NCI-H2227 (cell line): ENCODE results near the gene CDC27.
"Not testable (repeated sequence)": the region's sequence is repeated elsewhere in the genome, so short reads cannot be mapped to it uniquely, and the experiment has no call there.

Experiments used
- DNase-seq: peaks from one replicate; lab custom pipeline; 2025; ENCODE audit not compliant: unreplicated experiment; lab: John Stamatoyannopoulos, UW

CDC27 gene

GRCh38 chr17:47220531-47220999, 31.5 kb upstream of the CDC27 start:
- no peak for DNase-seq

GRCh38 chr17:47219621-47220475, 30.8 kb upstream of the CDC27 start:
- no peak for DNase-seq

- DNase-seq: no peak
Observed at GRCh38 chr17:47218896-47219430, 29.9 kb upstream of the CDC27 start.

GRCh38 chr17:47217279-47217678, 28.2 kb upstream of the CDC27 start:
- DNase-seq: not testable (repeated sequence)

GRCh38 chr17:47216821-47217220, 27.7 kb upstream of the CDC27 start:
- DNase-seq: not testable (repeated sequence)

- no peak for DNase-seq
Observed at GRCh38 chr17:47214931-47215330, 25.8 kb upstream of the CDC27 start.

GRCh38 chr17:47213540-47213939, 24.4 kb upstream of the CDC27 start:
- no peak for DNase-seq

- no peak for DNase-seq
Observed at GRCh38 chr17:47212458-47212857, 23.4 kb upstream of the CDC27 start.

GRCh38 chr17:47210779-47211178, 21.7 kb upstream of the CDC27 start:
- no peak for DNase-seq

GRCh38 chr17:47210105-47210504, 21.0 kb upstream of the CDC27 start:
- DNase-seq: no peak

GRCh38 chr17:47209499-47209898, 20.4 kb upstream of the CDC27 start:
- no peak for DNase-seq

- DNase-seq: no peak
Observed at GRCh38 chr17:47208744-47209488, 19.8 kb upstream of the CDC27 start, which contains the start of gene MYL4. Gene MYL4 (plus strand): TSS chr17:47209348. CDS start chr17:47209423, 75 bp downstream.

- DNase-seq: no peak
Observed at GRCh38 chr17:47207143-47208067, 18.3 kb upstream of the CDC27 start.

- no peak for DNase-seq
Observed at GRCh38 chr17:47205419-47205963, 16.4 kb upstream of the CDC27 start.

- no peak for DNase-seq
Observed at GRCh38 chr17:47204722-47205418, 15.8 kb upstream of the CDC27 start.

- DNase-seq: no peak
Observed at GRCh38 chr17:47203984-47204721, 15.1 kb upstream of the CDC27 start.

- no peak for DNase-seq
Observed at GRCh38 chr17:47201166-47201565, 12.1 kb upstream of the CDC27 start.

GRCh38 chr17:47200325-47200664, 11.2 kb upstream of the CDC27 start:
- no peak for DNase-seq

GRCh38 chr17:47199627-47200324, 10.7 kb upstream of the CDC27 start:
- no peak for DNase-seq
